Hepatocyte (in vitro differentiated cells): Measurements from ENCODE around the gene CRIP2.

Source experiments
- CTCF ChIP-seq: fragments of 200-600 bp; sonication (generic); IDR thresholded peaks from 2 replicates; pipeline ENCODE4 v1.5.1; 2016; ENCODE audit warnings: antibody characterized with exemption, mild to moderate bottlenecking; ENCODE audit not compliant: poor library complexity
- EZH2phosphoT487 ChIP-seq: fragments of 200-600 bp; sonication (generic); IDR thresholded peaks from one replicate; pipeline ENCODE4 v1.6.1; 2018; ENCODE audit warnings: antibody characterized with exemption, mild to moderate bottlenecking, low read depth, moderate library complexity; ENCODE audit not compliant: unreplicated experiment, severe bottlenecking

- TF ChIP-seq CTCF (no peak), EZH2phosphoT487 (no peak)
Measured at GRCh38 chr14:105484069-105484996, 9.7 kb downstream of the CRIP2 start.
